ENCODE results near the gene CD177.

- no peak for TF ChIP-seq CTCF (conservative IDR thresholded peaks at IDR 0.05; ENCODE audit: low read depth, low read length)
- TF ChIP-seq EZH2 (IDR thresholded peaks at IDR 0.05; ENCODE audit: borderline replicate concordance, low read depth, low read length, poor library complexity, severe bottlenecking) = no peak
Observed at GRCh38 chr19:43309466-43309865, 44.0 kb upstream of the CD177 start.
